Neural progenitor cell (in vitro differentiated cells): ENCODE measurements around the gene SLC16A4.

Experiments used
- EZH2 ChIP-seq: fragments of 200-600 bp; sonication (generic); IDR thresholded peaks from 2 replicates; pipeline ENCODE4 v1.6.1; 2017; ENCODE audit warnings: antibody characterized with exemption, mild to moderate bottlenecking, moderate library complexity
- EZH2phosphoT487 ChIP-seq: fragments of 200-600 bp; sonication (generic); IDR thresholded peaks from 2 replicates; pipeline ENCODE4 v1.6.1; 2017; ENCODE audit warnings: antibody characterized with exemption
- TF ChIP-seq, protein P1 (sequence below): fragments of 200-600 bp; sonication (generic); IDR thresholded peaks from 2 replicates; pipeline ENCODE4 v1.5.1; 2017; ENCODE audit warnings: antibody characterized with exemption, mild to moderate bottlenecking

- no peak for TF ChIP-seq EZH2phosphoT487
- TF ChIP-seq, protein P1, sequence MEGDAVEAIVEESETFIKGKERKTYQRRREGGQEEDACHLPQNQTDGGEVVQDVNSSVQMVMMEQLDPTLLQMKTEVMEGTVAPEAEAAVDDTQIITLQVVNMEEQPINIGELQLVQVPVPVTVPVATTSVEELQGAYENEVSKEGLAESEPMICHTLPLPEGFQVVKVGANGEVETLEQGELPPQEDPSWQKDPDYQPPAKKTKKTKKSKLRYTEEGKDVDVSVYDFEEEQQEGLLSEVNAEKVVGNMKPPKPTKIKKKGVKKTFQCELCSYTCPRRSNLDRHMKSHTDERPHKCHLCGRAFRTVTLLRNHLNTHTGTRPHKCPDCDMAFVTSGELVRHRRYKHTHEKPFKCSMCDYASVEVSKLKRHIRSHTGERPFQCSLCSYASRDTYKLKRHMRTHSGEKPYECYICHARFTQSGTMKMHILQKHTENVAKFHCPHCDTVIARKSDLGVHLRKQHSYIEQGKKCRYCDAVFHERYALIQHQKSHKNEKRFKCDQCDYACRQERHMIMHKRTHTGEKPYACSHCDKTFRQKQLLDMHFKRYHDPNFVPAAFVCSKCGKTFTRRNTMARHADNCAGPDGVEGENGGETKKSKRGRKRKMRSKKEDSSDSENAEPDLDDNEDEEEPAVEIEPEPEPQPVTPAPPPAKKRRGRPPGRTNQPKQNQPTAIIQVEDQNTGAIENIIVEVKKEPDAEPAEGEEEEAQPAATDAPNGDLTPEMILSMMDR, result no peak
- TF ChIP-seq EZH2, result no peak
These were observed 40.5 kb downstream of the SLC16A4 start for GRCh38 chr1:110350360-110350759.
